Cardiac fibroblast (primary cell): ENCODE results near the gene ATXN10.
"Not testable (repeated sequence)": the region's sequence is repeated elsewhere in the genome, so short reads cannot be mapped to it uniquely, and the experiment has no call there.

ENCODE experiments used
- DNase-seq, 2 donors: peaks; one replicate each; pipeline versions ENCODE4 v3.0.0 to v3.0.0-alpha.2; 2010; ENCODE audit warnings: low read depth in 2 of 2
- H3K4me3 ChIP-seq, 2 donors: replicated peaks in 1 of 2; 1 replicate in 1 of 2; 2 replicates in 1 of 2; pipeline ENCODE4 v1.5.1; 2011; ENCODE audit warnings: low read depth in 2 of 2, low read length in 2 of 2, mild to moderate bottlenecking in 2 of 2, moderate library complexity in 1 of 2
- CTCF ChIP-seq: IDR thresholded peaks from one replicate; pipeline ENCODE4 v1.5.1; 2011; ENCODE audit warnings: low read depth, mild to moderate bottlenecking, low read length, inconsistent platforms

ATXN10 gene

DNA sequence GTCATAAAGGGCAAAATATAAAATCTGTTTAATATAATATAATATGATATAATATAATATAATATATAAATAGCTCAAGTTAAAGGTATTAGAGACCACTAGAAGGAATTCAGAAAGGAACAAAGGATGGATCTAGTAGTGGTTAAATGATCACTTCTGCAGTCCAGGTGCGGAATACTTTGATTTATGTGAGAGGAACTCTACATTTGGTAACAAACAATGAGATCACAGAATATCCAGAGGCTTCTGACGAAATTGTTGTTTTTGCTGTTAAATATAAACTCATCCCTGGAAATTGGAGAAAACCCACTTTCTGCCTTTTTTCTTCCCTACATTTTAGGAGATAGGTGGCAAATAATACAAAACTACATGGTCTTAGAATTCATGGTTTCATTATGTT, 36.0 kb downstream of the ATXN10 start:
- TF ChIP-seq CTCF = no peak
- DNase-seq = no peak
- H3K4me3 ChIP-seq = no peak overlapping the region

DNA sequence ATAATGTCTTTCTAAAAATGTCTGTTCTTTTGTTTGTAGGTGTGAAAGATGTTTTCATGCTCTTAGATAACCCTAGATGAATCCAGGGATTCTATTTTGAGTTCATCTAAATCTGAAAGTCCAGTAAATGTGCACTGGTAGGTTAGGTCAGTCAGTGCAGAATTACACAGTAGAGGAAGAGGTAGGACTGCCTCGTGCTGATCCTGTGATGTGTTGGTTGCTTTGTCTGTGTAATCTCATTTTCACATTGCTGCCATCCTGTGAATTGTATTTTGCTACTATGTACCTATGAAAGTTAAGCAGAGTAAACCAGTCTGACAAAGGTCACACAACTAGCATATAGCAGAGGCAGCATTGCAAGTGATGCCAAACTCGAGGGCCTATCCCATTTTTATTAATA, 36.5 kb downstream of the ATXN10 start:
- DNase-seq = no peak
- no peak for TF ChIP-seq CTCF

DNA sequence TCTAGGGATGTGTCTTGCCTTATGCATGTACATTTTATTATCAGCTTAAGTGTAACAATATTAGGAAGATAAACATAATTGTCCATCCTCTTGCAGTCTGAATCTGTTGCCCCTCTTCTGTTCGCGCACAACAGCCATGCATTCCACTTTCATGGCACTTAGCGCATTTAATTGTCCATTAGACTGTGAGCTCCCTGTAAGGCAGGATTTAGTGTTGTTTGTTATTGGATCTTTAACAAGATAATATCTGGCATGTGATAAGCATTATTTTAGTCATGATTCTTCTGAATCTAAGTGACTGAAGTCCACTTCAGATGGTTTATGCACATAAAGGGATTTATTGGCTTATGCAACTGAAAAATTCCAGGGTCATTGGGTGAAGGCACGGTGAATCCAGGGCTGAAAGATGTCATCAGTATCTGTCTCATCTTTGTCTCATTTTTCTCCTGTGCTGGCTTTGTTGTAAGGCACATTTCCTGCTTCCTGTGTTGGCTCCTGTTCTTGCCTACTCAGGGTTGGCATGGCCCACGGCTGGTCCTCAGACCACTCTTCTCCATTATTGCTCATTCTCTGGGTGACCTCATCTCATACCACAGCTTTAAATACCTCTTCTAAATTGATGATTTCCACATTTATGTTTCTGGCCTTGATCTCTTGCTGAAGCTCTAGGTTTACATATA, 37.6 kb downstream of the ATXN10 start:
- peak; percentile 47 to 82 for DNase-seq
- H3K4me3 ChIP-seq = no peak overlapping the region
- no peak for TF ChIP-seq CTCF

More for the DNA sequence above, 36.5 kb downstream of the ATXN10 start:
- no peak overlapping the region for H3K4me3 ChIP-seq

DNA sequence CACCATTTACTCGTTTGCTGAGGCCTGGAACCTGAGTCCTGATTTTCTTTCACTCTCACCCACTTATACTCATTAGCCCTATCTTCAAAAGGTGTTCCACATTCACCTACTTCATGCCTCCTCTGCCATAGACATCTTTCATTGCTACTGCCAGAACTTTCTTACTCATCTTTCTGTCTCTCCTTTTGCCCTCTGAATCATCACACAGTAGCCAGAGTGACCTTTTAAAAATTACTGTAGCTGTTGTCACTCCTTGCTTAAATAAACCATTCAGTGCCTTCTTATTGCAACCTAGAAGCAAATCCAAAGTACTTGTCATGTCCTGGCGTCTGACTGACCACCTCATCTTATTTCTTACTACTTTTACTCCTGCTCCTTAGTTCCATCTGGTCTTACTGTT, 38.2 kb downstream of the ATXN10 start:
- H3K4me3 ChIP-seq = no peak overlapping the region
- no peak for TF ChIP-seq CTCF
- DNase-seq = peak in 1 of 2 donors; percentile 73

- TF ChIP-seq CTCF = no peak
- DNase-seq = no peak
- H3K4me3 ChIP-seq = no peak overlapping the region
These were observed 38.8 kb downstream of the ATXN10 start for GRCh38 chr22:45710469-45710868.

DNA sequence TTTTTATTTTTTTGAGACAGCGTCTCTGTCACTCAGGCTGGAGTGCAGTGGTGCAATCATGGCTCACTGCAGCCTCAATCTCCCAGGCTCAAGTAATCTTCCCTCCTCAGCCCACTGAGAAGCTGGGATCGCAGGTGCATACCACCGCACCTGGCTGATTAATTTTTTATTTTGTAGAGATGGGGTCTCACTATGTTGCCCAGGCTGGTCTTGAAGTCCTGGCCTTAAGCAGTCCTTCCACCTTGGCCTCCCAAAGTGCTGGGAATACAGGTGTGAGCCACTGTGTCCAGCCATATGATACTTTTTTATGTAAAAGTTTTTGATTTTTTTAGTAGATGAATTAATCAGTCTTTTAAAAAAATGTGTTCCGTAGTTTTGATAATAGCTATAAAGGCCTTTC, 42.8 kb downstream of the ATXN10 start:
- DNase-seq = not testable (repeated sequence)

GRCh38 chr22:45717789-45718188, 46.2 kb downstream of the ATXN10 start:
- no peak for TF ChIP-seq CTCF
- no peak overlapping the region for H3K4me3 ChIP-seq
- DNase-seq = peak; percentile 35 to 67

More for the DNA sequence above, 42.8 kb downstream of the ATXN10 start:
- not testable (repeated sequence) for H3K4me3 ChIP-seq
